Measurements from ENCODE around the gene KIDINS220.

GRCh38 chr2:8710951-8711350 is 126.5 kb downstream of the KIDINS220 start:
- TF ChIP-seq CTCF (conservative IDR thresholded peaks at IDR 0.05 in 1 of 2, IDR thresholded peaks at IDR 0.05 in 1 of 2; ENCODE audit: extremely low read depth in 1 of 2, insufficient read depth in 1 of 2, low read depth in 1 of 2, low read length in 2 of 2): no peak
- TF ChIP-seq EZH2 (IDR thresholded peaks at IDR 0.05; ENCODE audit: borderline replicate concordance, low read length): no peak
